Fibroblast of lung (primary cell): Measurements from ENCODE around the gene IL17D. TPM values are rescaled to one million over a fixed set of nuclear protein-coding genes. Genes with fewer than 3 reads are reported as not detected.

ENCODE experiments used
- DNase-seq, 2 donors: peaks; one replicate each; pipeline versions ENCODE4 v3.0.0 to v3.0.0-alpha.2; 2010; ENCODE audit warnings: low read depth in 2 of 2
- H2AFZ ChIP-seq: 2 replicates; pipeline ENCODE4 v1.5.1; 2012; ENCODE audit warnings: low read length, control low read depth, inconsistent platforms
- H3K27ac ChIP-seq: 2 replicates; pipeline ENCODE4 v1.5.1; 2011; ENCODE audit warnings: low read length, control low read depth; ENCODE audit not compliant: insufficient read depth
- H3K27me3 ChIP-seq: 2 replicates; pipeline ENCODE4 v1.5.1; 2011; ENCODE audit warnings: mild to moderate bottlenecking, low read length; ENCODE audit not compliant: control insufficient read depth, insufficient read depth
- H3K36me3 ChIP-seq: 2 replicates; pipeline ENCODE4 v1.5.1; 2011; ENCODE audit warnings: low read length; ENCODE audit not compliant: control insufficient read depth, insufficient read depth
- H3K4me1 ChIP-seq: 2 replicates; pipeline ENCODE4 v1.5.1; 2011; ENCODE audit warnings: low read length; ENCODE audit not compliant: control insufficient read depth, insufficient read depth; ENCODE audit errors: extremely low read depth
- H3K4me2 ChIP-seq: 2 replicates; pipeline ENCODE4 v1.5.1; 2011; ENCODE audit warnings: low read length, control low read depth; ENCODE audit not compliant: insufficient read depth; ENCODE audit errors: extremely low read depth
- H3K4me3 ChIP-seq, 4 experiments: fragments of 200-600 bp in 1 of 4; sonication (generic) in 1 of 4; replicated peaks in 1 of 4; 2 replicates each; pipeline ENCODE4 v1.5.1; 2011 to 2016; ENCODE audit warnings: low read length in 4 of 4, low read depth in 3 of 4, mild to moderate bottlenecking in 3 of 4, control low read depth in 2 of 4, inconsistent platforms in 1 of 4, mixed read lengths in 1 of 4; ENCODE audit not compliant: insufficient read depth in 1 of 4; ENCODE audit errors: control extremely low read depth in 1 of 4
- H3K79me2 ChIP-seq: 2 replicates; pipeline ENCODE4 v1.5.1; 2012; ENCODE audit warnings: mild to moderate bottlenecking, low read length, inconsistent platforms; ENCODE audit not compliant: control insufficient read depth, insufficient read depth
- H3K9ac ChIP-seq: 2 replicates; pipeline ENCODE4 v1.5.1; 2011; ENCODE audit warnings: mild to moderate bottlenecking, low read length, control low read depth; ENCODE audit not compliant: insufficient read depth
- H3K9me3 ChIP-seq: 2 replicates; pipeline ENCODE4 v1.5.1; 2012; ENCODE audit warnings: low read depth, low read length; ENCODE audit not compliant: control insufficient read depth, insufficient read depth
- H4K20me1 ChIP-seq: 2 replicates; pipeline ENCODE4 v1.5.1; 2011; ENCODE audit warnings: low read length; ENCODE audit not compliant: control insufficient read depth, insufficient read depth; ENCODE audit errors: extremely low read depth
- CTCF ChIP-seq, 2 donors: IDR thresholded peaks in 1 of 2; conservative IDR thresholded peaks in 1 of 2; 1 replicate in 1 of 2; 2 replicates in 1 of 2; pipeline ENCODE4 v1.5.1; 2011 to 2012; ENCODE audit warnings: low read length in 2 of 2, control low read depth in 1 of 2, inconsistent platforms in 1 of 2, low read depth in 1 of 2, mild to moderate bottlenecking in 1 of 2
- EZH2 ChIP-seq: IDR thresholded peaks from 2 replicates; pipeline ENCODE4 v1.5.1; 2012; ENCODE audit warnings: low read length, control low read depth, mild to moderate bottlenecking; ENCODE audit errors: missing control alignments
- polyA plus RNA-seq, 2 donors: library from polyadenylated mRNA; depleted of rRNA in 1 of 2; stranded (reverse) in 1 of 2; unstranded in 1 of 2; fragments of >200 nt; gene quantifications; 2 replicates each; pipeline ENCODE4 v1.2.1, GENCODE V29; 2011 to 2012; ENCODE audit warnings: missing spikeins in 1 of 2
- total RNA-seq: library from RNA; depleted of rRNA; stranded (reverse); fragments of >200 nt; gene quantifications from 2 replicates; pipeline ENCODE4 v1.2.1, GENCODE V29; 2014

IL17D gene
- total and polyA plus RNA-seq, 2 donors (not counting 1 experiment from before 2014, with no cell fraction given) = 1.2 to 2.3 TPM

- Histone ChIP-seq H3K9me3 (no peaks in the 10 kb centered on the region), H3K4me3 (no peak overlapping the region), H3K4me1 (no peaks in the 10 kb centered on the region), H3K27me3 (no peaks in the 10 kb centered on the region), H3K4me2 (no peak overlapping the region), H2AFZ (no peak overlapping the region), H3K79me2 (no peaks in the 10 kb centered on the region), H3K36me3 (no peaks in the 10 kb centered on the region), H3K9ac (no peak overlapping the region), H3K27ac (no peak overlapping the region), H4K20me1 (no peaks in the 10 kb centered on the region)
- no peak for TF ChIP-seq CTCF (conservative IDR thresholded peaks at IDR 0.05 in 1 of 2, IDR thresholded peaks at IDR 0.05 in 1 of 2; ENCODE audit: low read depth in 1 of 2, low read length in 2 of 2)
- TF ChIP-seq EZH2 = no peak
- no peak for DNase-seq
Observed at GRCh38 chr13:20700288-20700687, 3.2 kb upstream of the IL17D start.

GRCh38 chr13:20701461-20701860 lies 2.0 kb upstream of the IL17D start:
- Histone ChIP-seq H3K9ac (no peak overlapping the region), H3K4me1 (no peaks in the 10 kb centered on the region), H3K4me2 (no peak overlapping the region), H3K27me3 (no peaks in the 10 kb centered on the region), H3K9me3 (no peaks in the 10 kb centered on the region), H3K79me2 (no peaks in the 10 kb centered on the region), H3K4me3 (no peak overlapping the region), H4K20me1 (no peaks in the 10 kb centered on the region), H3K36me3 (no peaks in the 10 kb centered on the region), H3K27ac (no peak overlapping the region), H2AFZ (no peak overlapping the region)
- TF ChIP-seq EZH2 = no peak
- TF ChIP-seq CTCF (conservative IDR thresholded peaks at IDR 0.05 in 1 of 2, IDR thresholded peaks at IDR 0.05 in 1 of 2; ENCODE audit: low read depth in 1 of 2, low read length in 2 of 2) = no peak
- DNase-seq = no peak

GRCh38 chr13:20702530-20702914 lies 977 bp upstream of the IL17D start:
- no peaks in the 10 kb centered on the region for H3K9me3 ChIP-seq
- H4K20me1 ChIP-seq = no peaks in the 10 kb centered on the region
- no peaks in the 10 kb centered on the region for H3K79me2 ChIP-seq
- H3K4me2 ChIP-seq = peak overlapping the region; percentile 71
- H3K27ac ChIP-seq = no peak overlapping the region
- H3K9ac ChIP-seq = no peak overlapping the region
- peak overlapping the region; percentile 60 to 74 (median 72) for H3K4me3 ChIP-seq
- DNase-seq = peak in 1 of 2 donors; percentile 44
- H2AFZ ChIP-seq = peak overlapping the region; percentile 8
- no peaks in the 10 kb centered on the region for H3K4me1 ChIP-seq
- TF ChIP-seq CTCF (conservative IDR thresholded peaks at IDR 0.05 in 1 of 2, IDR thresholded peaks at IDR 0.05 in 1 of 2; ENCODE audit: low read depth in 1 of 2, low read length in 2 of 2) = no peak
- TF ChIP-seq EZH2 = no peak
- H3K36me3 ChIP-seq = no peaks in the 10 kb centered on the region
- no peaks in the 10 kb centered on the region for H3K27me3 ChIP-seq
